Fibroblast of lung (primary cell): ENCODE measurements around the gene CFAP161. TPM values are rescaled to one million over a fixed set of nuclear protein-coding genes. Genes with fewer than 3 reads are reported as not detected.

ENCODE experiments used
- DNase-seq, 2 donors: peaks; one replicate each; pipeline versions ENCODE4 v3.0.0 to v3.0.0-alpha.2; 2010; ENCODE audit warnings: low read depth in 2 of 2
- H2AFZ ChIP-seq: 2 replicates; pipeline ENCODE4 v1.5.1; 2012; ENCODE audit warnings: low read length, control low read depth, inconsistent platforms
- H3K27ac ChIP-seq: 2 replicates; pipeline ENCODE4 v1.5.1; 2011; ENCODE audit warnings: low read length, control low read depth; ENCODE audit not compliant: insufficient read depth
- H3K27me3 ChIP-seq: 2 replicates; pipeline ENCODE4 v1.5.1; 2011; ENCODE audit warnings: mild to moderate bottlenecking, low read length; ENCODE audit not compliant: control insufficient read depth, insufficient read depth
- H3K36me3 ChIP-seq: 2 replicates; pipeline ENCODE4 v1.5.1; 2011; ENCODE audit warnings: low read length; ENCODE audit not compliant: control insufficient read depth, insufficient read depth
- H3K4me1 ChIP-seq: 2 replicates; pipeline ENCODE4 v1.5.1; 2011; ENCODE audit warnings: low read length; ENCODE audit not compliant: control insufficient read depth, insufficient read depth; ENCODE audit errors: extremely low read depth
- H3K4me2 ChIP-seq: 2 replicates; pipeline ENCODE4 v1.5.1; 2011; ENCODE audit warnings: low read length, control low read depth; ENCODE audit not compliant: insufficient read depth; ENCODE audit errors: extremely low read depth
- H3K4me3 ChIP-seq, 4 experiments: fragments of 200-600 bp in 1 of 4; sonication (generic) in 1 of 4; replicated peaks in 1 of 4; 2 replicates each; pipeline ENCODE4 v1.5.1; 2011 to 2016; ENCODE audit warnings: low read length in 4 of 4, low read depth in 3 of 4, mild to moderate bottlenecking in 3 of 4, control low read depth in 2 of 4, inconsistent platforms in 1 of 4, mixed read lengths in 1 of 4; ENCODE audit not compliant: insufficient read depth in 1 of 4; ENCODE audit errors: control extremely low read depth in 1 of 4
- H3K79me2 ChIP-seq: 2 replicates; pipeline ENCODE4 v1.5.1; 2012; ENCODE audit warnings: mild to moderate bottlenecking, low read length, inconsistent platforms; ENCODE audit not compliant: control insufficient read depth, insufficient read depth
- H3K9ac ChIP-seq: 2 replicates; pipeline ENCODE4 v1.5.1; 2011; ENCODE audit warnings: mild to moderate bottlenecking, low read length, control low read depth; ENCODE audit not compliant: insufficient read depth
- H3K9me3 ChIP-seq: 2 replicates; pipeline ENCODE4 v1.5.1; 2012; ENCODE audit warnings: low read depth, low read length; ENCODE audit not compliant: control insufficient read depth, insufficient read depth
- H4K20me1 ChIP-seq: 2 replicates; pipeline ENCODE4 v1.5.1; 2011; ENCODE audit warnings: low read length; ENCODE audit not compliant: control insufficient read depth, insufficient read depth; ENCODE audit errors: extremely low read depth
- CTCF ChIP-seq, 2 donors: IDR thresholded peaks in 1 of 2; conservative IDR thresholded peaks in 1 of 2; 1 replicate in 1 of 2; 2 replicates in 1 of 2; pipeline ENCODE4 v1.5.1; 2011 to 2012; ENCODE audit warnings: low read length in 2 of 2, control low read depth in 1 of 2, inconsistent platforms in 1 of 2, low read depth in 1 of 2, mild to moderate bottlenecking in 1 of 2
- EZH2 ChIP-seq: IDR thresholded peaks from 2 replicates; pipeline ENCODE4 v1.5.1; 2012; ENCODE audit warnings: low read length, control low read depth, mild to moderate bottlenecking; ENCODE audit errors: missing control alignments
- polyA plus RNA-seq, 2 donors: library from polyadenylated mRNA; depleted of rRNA in 1 of 2; stranded (reverse) in 1 of 2; unstranded in 1 of 2; fragments of >200 nt; gene quantifications; 2 replicates each; pipeline ENCODE4 v1.2.1, GENCODE V29; 2011 to 2012; ENCODE audit warnings: missing spikeins in 1 of 2
- total RNA-seq: library from RNA; depleted of rRNA; stranded (reverse); fragments of >200 nt; gene quantifications from 2 replicates; pipeline ENCODE4 v1.2.1, GENCODE V29; 2014

Gene CFAP161
- total and polyA plus RNA-seq, 2 donors (not counting 1 experiment from before 2014, with no cell fraction given): 0.17 TPM; not detected in 1

DNA sequence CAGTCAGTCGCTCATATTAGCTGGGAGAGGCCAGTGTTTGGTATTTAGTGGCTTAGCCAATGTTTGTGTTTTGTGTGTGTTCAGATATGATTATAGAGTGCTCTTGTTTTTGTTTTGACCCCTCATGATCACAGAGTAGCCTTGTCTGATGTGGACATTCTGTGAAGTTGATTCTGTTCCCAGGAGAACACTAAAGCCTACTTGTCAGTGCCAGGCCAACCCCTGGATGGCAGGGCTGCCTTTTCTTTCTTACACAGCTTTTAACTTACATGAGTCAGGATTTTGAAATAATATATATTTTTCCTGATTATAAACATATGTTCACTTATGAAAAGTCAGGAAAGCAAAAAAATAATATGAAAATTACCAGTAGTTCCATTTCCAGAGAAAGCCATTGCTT lies 11.9 kb downstream of the CFAP161 start:
- DNase-seq: peak in 1 of 2 donors; percentile 53
- Histone ChIP-seq H3K27ac (no peak overlapping the region), H3K9ac (no peak overlapping the region)

DNA sequence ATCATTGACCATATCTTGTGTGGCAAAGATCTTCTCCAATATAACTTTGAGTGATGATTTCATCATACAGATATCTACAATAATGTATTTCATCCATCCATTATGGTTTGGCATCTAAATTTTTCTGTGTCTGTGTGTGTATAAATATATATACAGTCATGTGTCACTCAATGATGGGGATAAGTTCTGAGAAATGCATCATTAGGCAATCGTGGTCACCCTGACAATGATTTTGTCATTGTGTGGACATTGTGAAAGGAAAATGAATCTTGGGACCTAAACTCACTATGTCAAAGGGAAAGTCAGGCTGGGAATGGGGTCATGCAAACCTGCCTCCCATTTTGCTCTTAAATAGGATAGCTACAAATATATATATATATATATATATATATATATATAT lies 12.4 kb downstream of the CFAP161 start:
- Histone ChIP-seq H3K4me3 (no peak overlapping the region), H3K79me2 (no peaks in the 10 kb centered on the region), H3K4me2 (no peak overlapping the region), H3K4me1 (no peaks in the 10 kb centered on the region), H3K27ac (no peak overlapping the region), H2AFZ (no peak overlapping the region), H3K9ac (no peak overlapping the region), H3K9me3 (no peaks in the 10 kb centered on the region), H4K20me1 (no peaks in the 10 kb centered on the region), H3K27me3 (peaks cover 3% of the 10 kb centered on the region), H3K36me3 (no peaks in the 10 kb centered on the region)
- TF ChIP-seq CTCF (conservative IDR thresholded peaks at IDR 0.05 in 1 of 2, IDR thresholded peaks at IDR 0.05 in 1 of 2; ENCODE audit: low read depth in 1 of 2, low read length in 2 of 2) (no peak), EZH2 (no peak)
- DNase-seq: no peak

More for the DNA sequence above, 11.9 kb downstream of the CFAP161 start:
- TF ChIP-seq CTCF (conservative IDR thresholded peaks at IDR 0.05 in 1 of 2, IDR thresholded peaks at IDR 0.05 in 1 of 2; ENCODE audit: low read depth in 1 of 2, low read length in 2 of 2) (no peak), EZH2 (no peak)
- no peaks in the 10 kb centered on the region for H3K9me3 ChIP-seq
- no peak overlapping the region for H3K4me2 ChIP-seq
- peaks cover 3% of the 10 kb centered on the region for H3K27me3 ChIP-seq
- no peak overlapping the region for H2AFZ ChIP-seq
- no peak overlapping the region for H3K4me3 ChIP-seq
- H3K79me2 ChIP-seq: no peaks in the 10 kb centered on the region
- H4K20me1 ChIP-seq: no peaks in the 10 kb centered on the region
- no peaks in the 10 kb centered on the region for H3K36me3 ChIP-seq
- no peaks in the 10 kb centered on the region for H3K4me1 ChIP-seq

DNA sequence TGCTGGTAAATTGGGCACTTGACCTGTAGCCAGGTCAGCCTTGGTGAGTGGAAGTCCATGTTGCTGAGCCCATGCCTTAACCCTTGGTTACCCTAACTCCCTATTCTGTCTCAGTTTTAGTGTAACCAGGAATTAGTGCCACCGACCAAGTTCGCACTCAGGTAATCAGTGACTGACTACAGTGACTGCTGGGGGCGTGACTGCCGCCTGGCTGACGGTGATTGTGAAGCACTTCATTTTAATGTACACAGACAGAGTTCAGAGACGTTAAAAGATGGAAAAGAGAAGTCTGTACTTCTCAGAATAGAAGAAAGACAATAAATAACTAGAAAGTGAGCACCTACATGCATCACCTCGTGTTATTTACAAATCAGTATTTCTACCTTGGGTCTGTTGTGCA lies 17.3 kb downstream of the CFAP161 start:
- Histone ChIP-seq H3K4me1 (no peaks in the 10 kb centered on the region), H3K9me3 (no peaks in the 10 kb centered on the region), H3K27ac (no peak overlapping the region), H3K4me3 (no peak overlapping the region), H2AFZ (no peak overlapping the region), H3K36me3 (no peaks in the 10 kb centered on the region), H3K79me2 (no peaks in the 10 kb centered on the region), H3K4me2 (no peak overlapping the region), H3K27me3 (peaks cover 3% of the 10 kb centered on the region), H3K9ac (no peak overlapping the region), H4K20me1 (no peaks in the 10 kb centered on the region)
- no peak for TF ChIP-seq CTCF (conservative IDR thresholded peaks at IDR 0.05 in 1 of 2, IDR thresholded peaks at IDR 0.05 in 1 of 2; ENCODE audit: low read depth in 1 of 2, low read length in 2 of 2)
- no peak for TF ChIP-seq EZH2
- DNase-seq: no peak
